Skeletal muscle tissue (tissue), 4 donors: ENCODE results near the gene EFCAB11. TPM values are rescaled to one million over a fixed set of nuclear protein-coding genes. Genes with fewer than 3 reads are reported as not detected.

Experiments used
- H3K27ac ChIP-seq: one replicate; pipeline ENCODE4 v1.7.0; 2013; ENCODE audit warnings: mild to moderate bottlenecking, low read depth, low read length, inconsistent platforms
- H3K27me3 ChIP-seq, 3 donors: one replicate each; pipeline ENCODE4 v1.7.0; 2013; ENCODE audit warnings: low read length in 3 of 3; ENCODE audit not compliant: control insufficient read depth in 3 of 3, insufficient read depth in 3 of 3
- H3K36me3 ChIP-seq, 3 donors: one replicate each; pipeline ENCODE4 v1.7.0; 2013; ENCODE audit warnings: low read length in 3 of 3; ENCODE audit not compliant: control insufficient read depth in 3 of 3, insufficient read depth in 3 of 3
- H3K4me1 ChIP-seq, 3 donors: one replicate each; pipeline ENCODE4 v1.7.0; 2013; ENCODE audit warnings: low read length in 3 of 3, mild to moderate bottlenecking in 3 of 3; ENCODE audit not compliant: control insufficient read depth in 3 of 3, insufficient read depth in 3 of 3
- H3K4me3 ChIP-seq, 3 donors: one replicate each; pipeline ENCODE4 v1.7.0; 2013; ENCODE audit warnings: low read length in 3 of 3
- H3K9ac ChIP-seq, 3 donors: one replicate each; pipeline ENCODE4 v1.7.0; 2013; ENCODE audit warnings: low read length in 3 of 3, mild to moderate bottlenecking in 3 of 3, moderate library complexity in 2 of 3, low read depth in 1 of 3
- H3K9me3 ChIP-seq, 3 donors: one replicate each; pipeline ENCODE4 v1.7.0; 2013; ENCODE audit warnings: low read length in 3 of 3; ENCODE audit not compliant: control insufficient read depth in 3 of 3
- total RNA-seq: library from RNA; depleted of rRNA; stranded (reverse); fragments of >200 nt; gene quantifications from one replicate; pipeline ENCODE4 v1.2.3, GENCODE V29; 2014
- donor health status: Osteomylitis.

Gene EFCAB11
- total RNA-seq, 1 donor from 2014 or later: 7.3 TPM

DNA sequence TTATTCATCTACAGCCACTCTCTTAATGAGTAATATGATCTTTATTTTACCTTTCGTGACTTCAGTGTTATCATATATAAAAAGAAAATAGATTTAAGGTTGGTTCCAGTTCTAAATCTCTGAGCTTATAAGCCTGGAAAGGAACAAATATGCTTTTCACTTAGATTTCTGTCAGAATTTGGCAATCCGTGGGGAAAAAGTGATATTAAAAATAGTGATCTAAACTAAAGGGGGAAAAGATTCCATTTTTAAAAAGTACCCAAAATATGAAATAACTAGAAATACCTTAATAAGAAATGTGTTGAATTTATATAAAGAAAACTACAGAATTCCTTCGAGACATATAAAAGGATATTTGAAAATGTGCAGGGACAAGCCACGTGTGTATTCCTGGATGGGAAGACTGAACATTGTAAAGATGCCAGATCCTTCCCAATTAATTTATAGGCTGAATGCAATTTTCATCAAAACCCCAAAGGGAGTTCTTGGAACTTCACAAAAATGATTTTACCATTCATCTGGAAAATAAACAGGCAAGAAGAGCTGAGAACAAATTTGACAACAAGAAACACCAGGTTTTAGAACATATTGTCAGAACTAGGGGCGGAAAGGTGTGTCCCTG is 142.5 kb downstream of the EFCAB11 start:
- no peaks in the 10 kb centered on the region for H3K27me3 ChIP-seq
- H3K36me3 ChIP-seq: no peaks in the 10 kb centered on the region
- no peak overlapping the region for H3K27ac ChIP-seq
- H3K9ac ChIP-seq: no peak overlapping the region
- peaks cover 0 to 3% (median 0%) of the 10 kb centered on the region in 3 donors for H3K4me1 ChIP-seq
- no peaks in the 10 kb centered on the region for H3K9me3 ChIP-seq
- H3K4me3 ChIP-seq: no peak overlapping the region

DNA sequence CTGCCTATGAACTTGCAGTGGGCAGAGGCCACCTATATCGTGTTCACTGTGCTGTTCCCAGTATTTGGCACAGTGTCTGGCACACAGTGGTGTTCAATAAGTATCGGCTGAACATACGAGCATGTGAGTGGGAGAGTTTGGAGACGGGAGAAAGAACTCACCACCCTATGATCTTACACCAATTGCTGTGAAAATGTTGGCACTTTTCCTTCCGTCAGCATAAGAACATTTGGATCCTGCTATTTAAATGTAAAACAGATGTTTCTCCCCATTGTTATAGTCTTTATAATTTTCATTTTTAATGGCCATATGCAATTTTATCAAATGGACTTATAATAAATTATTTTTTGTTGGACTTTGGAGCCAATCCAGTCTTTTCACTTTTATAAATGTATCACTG is 144.4 kb downstream of the EFCAB11 start:
- H3K4me3 ChIP-seq: no peak overlapping the region
- H3K27me3 ChIP-seq: no peaks in the 10 kb centered on the region
- no peak overlapping the region for H3K9ac ChIP-seq
- H3K36me3 ChIP-seq: no peaks in the 10 kb centered on the region
- H3K9me3 ChIP-seq: no peaks in the 10 kb centered on the region
- no peak overlapping the region for H3K27ac ChIP-seq
- H3K4me1 ChIP-seq: peaks cover 0 to 3% (median 0%) of the 10 kb centered on the region in 3 donors

- Histone ChIP-seq H3K9ac (no peak overlapping the region), H3K4me1 (no peaks in the 10 kb centered on the region), H3K27me3 (no peaks in the 10 kb centered on the region), H3K9me3 (no peaks in the 10 kb centered on the region), H3K4me3 (no peak overlapping the region), H3K36me3 (no peaks in the 10 kb centered on the region), H3K27ac (no peak overlapping the region)
Measured at GRCh38 chr14:89807892-89808291, 146.6 kb downstream of the EFCAB11 start.

DNA sequence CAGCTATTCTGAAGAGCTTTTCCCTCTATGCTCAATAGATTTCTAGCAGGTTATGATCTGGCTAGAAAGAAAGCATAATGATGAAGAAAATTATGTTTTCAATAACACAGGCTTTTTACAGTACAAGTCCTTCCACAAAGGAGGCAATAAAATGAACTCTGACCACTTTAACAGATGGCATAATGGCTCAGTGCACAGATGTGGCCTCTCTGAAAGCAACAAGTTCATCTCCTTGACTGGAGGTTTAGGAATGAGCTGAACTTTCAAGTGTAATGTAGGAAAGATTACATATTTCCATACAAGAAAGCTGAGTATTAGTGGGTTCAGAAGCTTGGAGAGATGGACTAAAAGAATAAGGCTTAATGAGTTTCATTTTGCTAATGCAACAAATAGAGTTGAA is 147.4 kb downstream of the EFCAB11 start:
- no peaks in the 10 kb centered on the region for H3K4me1 ChIP-seq
- no peak overlapping the region for H3K27ac ChIP-seq
- no peak overlapping the region for H3K9ac ChIP-seq
- no peak overlapping the region for H3K4me3 ChIP-seq
- no peaks in the 10 kb centered on the region for H3K9me3 ChIP-seq
- no peaks in the 10 kb centered on the region for H3K36me3 ChIP-seq
- H3K27me3 ChIP-seq: no peaks in the 10 kb centered on the region

- no peak overlapping the region for H3K27ac ChIP-seq
- no peak overlapping the region for H3K4me3 ChIP-seq
- H3K9ac ChIP-seq: no peak overlapping the region
- no peaks in the 10 kb centered on the region for H3K27me3 ChIP-seq
- H3K36me3 ChIP-seq: no peaks in the 10 kb centered on the region
- no peaks in the 10 kb centered on the region for H3K9me3 ChIP-seq
- H3K4me1 ChIP-seq: no peaks in the 10 kb centered on the region
Measured at GRCh38 chr14:89806451-89806850, 148.1 kb downstream of the EFCAB11 start.

GRCh38 chr14:89805501-89805900 is 149.0 kb downstream of the EFCAB11 start:
- Histone ChIP-seq H3K36me3 (no peaks in the 10 kb centered on the region), H3K27me3 (no peaks in the 10 kb centered on the region), H3K9me3 (no peaks in the 10 kb centered on the region), H3K4me1 (no peaks in the 10 kb centered on the region), H3K9ac (no peak overlapping the region), H3K4me3 (no peak overlapping the region), H3K27ac (no peak overlapping the region)

DNA sequence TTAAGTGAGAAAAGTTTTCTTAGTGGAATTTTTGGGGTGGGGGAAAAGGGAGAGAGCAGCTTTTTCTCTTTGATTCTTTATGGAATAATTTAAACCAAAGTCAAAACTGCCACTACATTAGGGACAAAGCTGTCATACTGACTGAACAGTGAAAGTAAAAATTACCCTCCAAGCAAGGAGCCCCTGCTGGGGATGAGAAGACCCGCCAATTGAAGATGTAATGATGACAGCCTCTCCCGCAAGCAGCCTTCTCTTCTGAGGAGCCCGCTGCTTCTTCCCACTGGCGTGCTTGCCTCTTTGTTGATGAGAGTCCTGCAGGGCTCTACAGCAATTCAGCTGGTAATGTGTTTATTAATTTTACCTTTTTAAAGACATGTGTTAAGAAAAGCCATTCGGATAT is 151.0 kb downstream of the EFCAB11 start:
- Histone ChIP-seq H3K36me3 (no peaks in the 10 kb centered on the region), H3K27me3 (no peaks in the 10 kb centered on the region), H3K9ac (no peak overlapping the region), H3K27ac (no peak overlapping the region), H3K4me3 (no peak overlapping the region), H3K9me3 (no peaks in the 10 kb centered on the region), H3K4me1 (no peaks in the 10 kb centered on the region)

DNA sequence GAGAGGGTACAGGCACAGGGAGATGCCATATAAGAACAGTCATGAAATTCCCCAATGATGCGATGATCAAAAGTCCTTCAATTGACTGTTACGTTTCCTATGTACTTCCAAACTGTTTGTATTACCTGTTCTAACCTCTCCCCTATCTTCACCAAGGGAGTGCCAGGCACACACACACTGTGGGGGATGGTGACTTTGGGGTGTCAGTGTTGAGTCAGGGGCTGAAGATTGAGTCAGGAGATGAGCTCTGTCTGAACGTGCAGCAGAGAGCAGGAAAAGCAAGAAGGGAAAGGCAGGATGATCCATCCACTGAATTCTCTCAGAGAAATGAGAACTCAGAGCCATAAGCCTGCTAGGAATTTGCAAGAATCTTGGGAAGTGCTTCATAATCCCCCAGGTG is 153.4 kb downstream of the EFCAB11 start:
- H3K9me3 ChIP-seq: no peaks in the 10 kb centered on the region
- H3K9ac ChIP-seq: no peak overlapping the region
- H3K4me3 ChIP-seq: no peak overlapping the region
- no peak overlapping the region for H3K27ac ChIP-seq
- no peaks in the 10 kb centered on the region for H3K36me3 ChIP-seq
- H3K27me3 ChIP-seq: no peaks in the 10 kb centered on the region
- H3K4me1 ChIP-seq: no peaks in the 10 kb centered on the region

DNA sequence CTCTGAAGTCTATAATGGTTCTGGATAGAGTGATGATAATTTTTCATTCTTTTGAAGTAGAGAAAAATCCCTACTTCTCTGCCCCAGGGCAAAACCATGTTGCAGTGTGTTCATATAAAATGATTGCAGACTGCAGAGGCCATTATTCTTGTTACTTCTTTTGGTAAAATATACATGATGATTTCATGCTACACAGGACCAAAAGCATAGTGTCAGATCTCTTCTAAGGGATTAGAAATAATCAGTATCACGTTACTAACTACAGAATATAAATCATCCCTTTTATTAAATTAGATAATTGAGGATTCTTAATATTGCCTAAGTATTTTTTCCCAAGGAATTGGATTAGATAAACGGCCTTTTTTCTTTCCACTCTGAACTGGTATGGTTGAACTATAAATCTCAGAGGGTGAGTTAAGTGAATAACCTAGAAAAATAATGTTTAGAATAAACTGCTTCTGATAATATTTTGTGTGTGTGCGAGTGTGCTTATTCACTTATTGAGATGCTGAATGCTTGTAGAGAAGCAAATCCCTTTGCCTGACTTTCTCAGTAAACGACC is 156.2 kb downstream of the EFCAB11 start:
- Histone ChIP-seq H3K36me3 (no peaks in the 10 kb centered on the region), H3K9me3 (no peaks in the 10 kb centered on the region), H3K27me3 (no peaks in the 10 kb centered on the region), H3K9ac (no peak overlapping the region), H3K4me3 (no peak overlapping the region), H3K4me1 (peaks cover 5 to 9% (median 9%) of the 10 kb centered on the region in 3 donors), H3K27ac (no peak overlapping the region)

DNA sequence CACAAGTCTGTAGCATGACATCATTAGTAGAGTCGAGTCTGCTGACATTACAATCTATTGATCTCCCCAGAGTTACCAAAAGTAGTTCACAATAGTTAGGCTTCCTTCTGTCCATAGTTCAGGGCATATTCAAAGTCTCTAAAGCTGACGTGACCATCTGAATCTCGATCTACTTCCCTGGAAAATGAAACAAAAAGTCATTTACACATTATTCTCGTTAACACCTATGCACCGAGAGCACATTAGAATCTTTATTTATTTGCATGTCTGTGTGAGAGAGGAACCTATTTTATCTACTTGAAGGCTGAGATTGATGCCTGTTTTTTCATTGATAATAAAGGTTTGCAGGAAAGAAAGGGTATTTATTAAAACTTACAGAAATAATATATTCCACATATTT is 157.4 kb downstream of the EFCAB11 start:
- Histone ChIP-seq H3K4me1 (peaks cover 13 to 18% (median 17%) of the 10 kb centered on the region in 3 donors), H3K9me3 (no peaks in the 10 kb centered on the region), H3K27me3 (no peaks in the 10 kb centered on the region), H3K4me3 (no peak overlapping the region), H3K27ac (no peak overlapping the region), H3K9ac (no peak overlapping the region), H3K36me3 (no peaks in the 10 kb centered on the region)
